ENCODE results near the gene TNS1. TPM values are rescaled to one million over a fixed set of nuclear protein-coding genes. Genes with fewer than 3 reads are reported as not detected.

Gene TNS1
- total RNA-seq, 3 donors from 2014 or later (not counting 1 experiment from before 2014, with no cell fraction given) = 1.1 to 3.0 (median 2.1) TPM

DNA sequence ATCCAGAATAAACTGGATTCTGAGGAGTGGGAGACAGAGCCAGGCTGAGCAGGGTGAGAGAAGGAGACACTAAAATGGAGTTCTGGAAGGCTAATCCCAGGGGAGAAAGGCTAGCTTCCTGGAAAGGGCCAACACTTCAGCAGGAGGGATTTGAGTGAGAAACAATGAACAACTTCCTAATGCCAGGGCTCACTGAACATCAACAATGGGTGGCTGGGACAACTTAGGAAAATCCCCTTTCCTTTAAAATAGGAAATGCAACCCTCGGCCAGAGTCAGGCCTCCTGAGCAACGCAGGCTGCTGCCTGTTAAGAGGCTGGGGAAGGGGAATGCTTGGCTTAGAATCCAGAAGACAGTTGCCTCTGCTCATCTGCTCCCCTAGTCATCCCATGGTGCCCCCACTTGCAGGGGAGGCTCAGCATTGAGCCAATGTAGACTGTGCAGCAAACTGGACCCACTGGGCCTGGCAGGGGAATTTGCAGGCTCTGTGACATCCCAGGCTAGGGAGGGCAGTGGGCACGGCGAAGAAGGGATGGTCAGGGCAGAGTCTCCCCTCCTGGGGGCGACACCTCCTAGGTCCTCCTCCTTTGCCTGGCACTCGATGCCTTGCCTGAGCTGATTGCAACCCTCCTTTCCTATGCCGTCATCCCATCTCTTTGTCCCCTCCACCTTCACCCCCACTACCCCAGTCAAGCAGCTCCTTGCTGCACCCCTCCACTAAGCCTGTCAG lies 182.5 kb downstream of the TNS1 start:
- Mint-ChIP-seq H3K4me3 (no peak overlapping the region), H3K36me3 (no peaks in the 10 kb centered on the region), H3K27me3 (ENCODE audit: low read depth in 2 of 2) (no peaks in the 10 kb centered on the region), H3K27ac (no peak overlapping the region), H3K9me3 (no peaks in the 10 kb centered on the region), H3K4me1 (no peaks in the 10 kb centered on the region)
- no peak for ATAC-seq
- Histone ChIP-seq H3K9me3 (ENCODE audit: control insufficient read depth, insufficient read depth, low read length) (no peaks in the 10 kb centered on the region), H3K36me3 (ENCODE audit: control insufficient read depth, insufficient read depth, low read length) (no peaks in the 10 kb centered on the region), H3K4me3 (ENCODE audit: low read length) (no peak overlapping the region), H3K27me3 (ENCODE audit: control insufficient read depth, insufficient read depth, low read length) (no peaks in the 10 kb centered on the region), H3K4me1 (ENCODE audit: control insufficient read depth, insufficient read depth, low read length) (no peaks in the 10 kb centered on the region), H3K27ac (ENCODE audit: low read length) (no peak overlapping the region)
- TF ChIP-seq, protein P1, sequence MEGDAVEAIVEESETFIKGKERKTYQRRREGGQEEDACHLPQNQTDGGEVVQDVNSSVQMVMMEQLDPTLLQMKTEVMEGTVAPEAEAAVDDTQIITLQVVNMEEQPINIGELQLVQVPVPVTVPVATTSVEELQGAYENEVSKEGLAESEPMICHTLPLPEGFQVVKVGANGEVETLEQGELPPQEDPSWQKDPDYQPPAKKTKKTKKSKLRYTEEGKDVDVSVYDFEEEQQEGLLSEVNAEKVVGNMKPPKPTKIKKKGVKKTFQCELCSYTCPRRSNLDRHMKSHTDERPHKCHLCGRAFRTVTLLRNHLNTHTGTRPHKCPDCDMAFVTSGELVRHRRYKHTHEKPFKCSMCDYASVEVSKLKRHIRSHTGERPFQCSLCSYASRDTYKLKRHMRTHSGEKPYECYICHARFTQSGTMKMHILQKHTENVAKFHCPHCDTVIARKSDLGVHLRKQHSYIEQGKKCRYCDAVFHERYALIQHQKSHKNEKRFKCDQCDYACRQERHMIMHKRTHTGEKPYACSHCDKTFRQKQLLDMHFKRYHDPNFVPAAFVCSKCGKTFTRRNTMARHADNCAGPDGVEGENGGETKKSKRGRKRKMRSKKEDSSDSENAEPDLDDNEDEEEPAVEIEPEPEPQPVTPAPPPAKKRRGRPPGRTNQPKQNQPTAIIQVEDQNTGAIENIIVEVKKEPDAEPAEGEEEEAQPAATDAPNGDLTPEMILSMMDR (IDR thresholded peaks at IDR 0.05) = no peak
- intact Hi-C loops (cut with micrococcal nuclease) = no loop called here
- no peak for DNase-seq
- WGBS (ENCODE audit: insufficient coverage) = 81% methylated on average over 7 of the region's 7 CpGs

DNA sequence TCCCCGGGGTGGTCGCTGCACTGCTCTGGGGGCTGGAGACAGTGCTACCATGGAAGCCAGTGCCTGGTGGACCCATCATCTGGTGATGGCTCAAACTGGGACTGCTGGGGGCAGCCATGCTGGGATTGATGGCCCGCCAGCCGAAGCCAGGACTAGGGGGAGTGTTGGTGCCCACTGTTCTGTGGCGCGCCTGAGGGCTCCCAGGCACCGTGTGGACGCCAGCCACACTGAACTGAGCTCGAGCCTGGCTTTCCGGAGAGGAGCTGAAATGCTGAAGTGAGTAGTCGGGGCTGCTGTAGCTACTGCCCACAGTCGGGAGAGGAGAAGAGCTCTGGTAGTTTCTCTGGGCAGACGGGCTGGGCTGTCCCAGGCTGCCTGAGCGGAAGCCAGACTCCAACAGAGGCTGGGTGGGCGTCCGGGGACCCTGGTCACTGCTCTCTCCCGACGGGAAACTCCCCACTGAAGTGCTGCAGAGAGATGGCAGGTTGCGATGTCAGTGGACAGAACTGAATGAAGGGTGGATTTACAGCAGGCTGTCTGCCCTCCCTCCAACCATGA lies 184.4 kb downstream of the TNS1 start:
- no peak for ATAC-seq
- TF ChIP-seq, protein P1 (IDR thresholded peaks at IDR 0.05) = no peak
- Mint-ChIP-seq H3K27me3 (ENCODE audit: low read depth in 2 of 2) (no peaks in the 10 kb centered on the region), H3K4me1 (no peaks in the 10 kb centered on the region), H3K36me3 (no peaks in the 10 kb centered on the region), H3K4me3 (no peak overlapping the region), H3K9me3 (no peaks in the 10 kb centered on the region), H3K27ac (no peak overlapping the region)
- Histone ChIP-seq H3K27me3 (ENCODE audit: control insufficient read depth, insufficient read depth, low read length) (no peaks in the 10 kb centered on the region), H3K4me1 (ENCODE audit: control insufficient read depth, insufficient read depth, low read length) (no peaks in the 10 kb centered on the region), H3K4me3 (ENCODE audit: low read length) (no peak overlapping the region), H3K27ac (ENCODE audit: low read length) (no peak overlapping the region), H3K9me3 (ENCODE audit: control insufficient read depth, insufficient read depth, low read length) (no peaks in the 10 kb centered on the region), H3K36me3 (ENCODE audit: control insufficient read depth, insufficient read depth, low read length) (no peaks in the 10 kb centered on the region)
- WGBS (ENCODE audit: insufficient coverage) = 88% methylated on average over 19 of the region's 19 CpGs
- intact Hi-C loops (cut with micrococcal nuclease) = no loop called here
- no peak for DNase-seq

DNA sequence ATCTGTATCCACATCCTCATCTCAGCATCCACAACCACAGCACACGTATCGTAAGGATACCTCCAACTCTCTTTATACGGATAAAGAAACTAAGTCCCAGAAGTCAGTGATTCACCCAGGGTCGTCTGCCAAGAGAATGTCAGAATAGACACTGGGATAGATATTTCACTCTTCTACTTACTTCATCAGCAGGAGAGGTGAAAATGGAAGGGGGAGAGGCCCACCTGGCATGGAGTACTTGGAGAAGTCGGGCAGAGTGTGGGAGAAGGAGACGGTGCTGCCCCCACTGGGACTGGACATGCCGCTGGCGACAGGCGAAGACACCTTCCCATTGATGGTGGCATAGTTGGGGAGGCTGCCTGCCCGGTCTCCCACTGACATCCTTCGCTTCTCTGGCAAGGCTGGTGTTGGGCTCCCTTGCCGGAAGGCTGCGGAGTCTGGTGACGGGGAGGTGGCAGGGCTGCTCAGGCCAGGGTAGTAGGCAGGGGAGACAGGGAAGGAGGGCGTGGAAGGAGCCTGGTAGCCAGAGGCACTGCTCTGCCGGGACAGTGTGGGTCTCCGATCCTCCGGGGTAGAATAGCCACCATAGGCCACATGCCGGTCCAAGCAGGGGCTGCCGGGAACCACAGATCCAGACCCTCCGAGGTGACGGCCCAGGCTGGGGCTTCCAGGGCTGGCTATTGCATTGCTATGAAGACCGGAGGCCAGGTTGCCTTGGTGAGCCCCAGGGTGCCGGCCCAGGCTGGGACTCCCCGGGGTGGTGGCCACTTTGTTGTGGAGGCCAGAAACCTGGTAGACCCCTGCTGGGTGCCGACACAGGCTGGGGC lies 185.1 kb downstream of the TNS1 start:
- no peaks in the 10 kb centered on the region for H3K36me3 ChIP-seq (ENCODE audit: control insufficient read depth, insufficient read depth, low read length)
- Mint-ChIP-seq H3K27ac (no peak overlapping the region), H3K36me3 (no peaks in the 10 kb centered on the region), H3K4me1 (no peaks in the 10 kb centered on the region), H3K9me3 (no peaks in the 10 kb centered on the region), H3K27me3 (ENCODE audit: low read depth in 2 of 2) (no peaks in the 10 kb centered on the region), H3K4me3 (no peak overlapping the region)
- WGBS (ENCODE audit: insufficient coverage) = 95% methylated on average over 25 of the region's 26 CpGs
- no peaks in the 10 kb centered on the region for H3K4me1 ChIP-seq (ENCODE audit: control insufficient read depth, insufficient read depth, low read length)
- intact Hi-C loops (cut with micrococcal nuclease) = no loop called here
- DNase-seq (no peak), ATAC-seq (no peak)
- no peak overlapping the region for H3K27ac ChIP-seq (ENCODE audit: low read length)
- no peaks in the 10 kb centered on the region for H3K27me3 ChIP-seq (ENCODE audit: control insufficient read depth, insufficient read depth, low read length)
- no peaks in the 10 kb centered on the region for H3K9me3 ChIP-seq (ENCODE audit: control insufficient read depth, insufficient read depth, low read length)
- H3K4me3 ChIP-seq (ENCODE audit: low read length) = no peak overlapping the region
- TF ChIP-seq, protein P1 (IDR thresholded peaks at IDR 0.05) = no peak
